CD14-positive monocyte (primary cell): ENCODE results near the gene RNF111. TPM values are rescaled to one million over a fixed set of nuclear protein-coding genes. Genes with fewer than 3 reads are reported as not detected.

Source experiments
- DNase-seq, 3 donors: peaks; one replicate each; pipeline ENCODE4 v3.0.0-alpha.2; 2011 to 2022
- H2AFZ ChIP-seq: 2 replicates; pipeline ENCODE4 v1.6.0; 2012; ENCODE audit warnings: mild to moderate bottlenecking, low read depth, low read length, inconsistent platforms; ENCODE audit not compliant: insufficient read depth, poor library complexity, severe bottlenecking
- H3K27ac ChIP-seq, 2 donors: 1 replicate in 1 of 2; 2 replicates in 1 of 2; pipeline ENCODE4 v1.5.1; 2012 to 2013; ENCODE audit warnings: low read length in 2 of 2, control low read depth in 1 of 2, inconsistent platforms in 1 of 2, low read depth in 1 of 2, mild to moderate bottlenecking in 1 of 2
- H3K27me3 ChIP-seq, 2 donors: one replicate each; pipeline versions ENCODE4 v1.6.0 to v1.6.1; 2011 to 2013; ENCODE audit warnings: low read length in 2 of 2; ENCODE audit not compliant: control insufficient read depth in 2 of 2, insufficient read depth in 2 of 2
- H3K36me3 ChIP-seq, 2 donors: replicated peaks in 1 of 2; 1 replicate in 1 of 2; 2 replicates in 1 of 2; pipeline versions ENCODE4 v1.5.1 to v1.6.1; 2012 to 2013; ENCODE audit warnings: low read length in 2 of 2, control low read depth in 1 of 2, inconsistent platforms in 1 of 2, mild to moderate bottlenecking in 1 of 2; ENCODE audit not compliant: insufficient read depth in 2 of 2, control insufficient read depth in 1 of 2
- H3K4me1 ChIP-seq, 2 donors: 1 replicate in 1 of 2; 2 replicates in 1 of 2; pipeline versions ENCODE4 v1.5.1 to v1.6.1; 2012 to 2013; ENCODE audit warnings: low read length in 2 of 2, control low read depth in 1 of 2, inconsistent platforms in 1 of 2, mild to moderate bottlenecking in 1 of 2, moderate library complexity in 1 of 2; ENCODE audit not compliant: insufficient read depth in 2 of 2, control insufficient read depth in 1 of 2
- H3K4me2 ChIP-seq: replicated peaks from 2 replicates; pipeline ENCODE3; 2012; ENCODE audit warnings: low read length, moderate library complexity, mild to moderate bottlenecking; ENCODE audit not compliant: poor library complexity, severe bottlenecking; ENCODE audit errors: extremely low read depth
- H3K4me3 ChIP-seq, 3 experiments: fragments of 200-600 bp in 1 of 3; sonication (generic) in 1 of 3; replicated peaks in 1 of 3; 1 replicate in 2 of 3; 2 replicates in 1 of 3; pipeline ENCODE4 v1.5.1; 2011 to 2013; ENCODE audit warnings: low read length in 3 of 3, mild to moderate bottlenecking in 3 of 3, control low read depth in 2 of 3, low read depth in 2 of 3, inconsistent platforms in 1 of 3, moderate library complexity in 1 of 3
- H3K79me2 ChIP-seq: 2 replicates; pipeline ENCODE4 v1.6.0; 2012; ENCODE audit warnings: mild to moderate bottlenecking, control low read depth, inconsistent platforms, low read length, moderate library complexity; ENCODE audit not compliant: insufficient read depth
- H3K9ac ChIP-seq: 2 replicates; pipeline ENCODE4 v1.6.0; 2017; ENCODE audit warnings: low read length, mild to moderate bottlenecking; ENCODE audit not compliant: insufficient read depth, poor library complexity, severe bottlenecking
- H3K9me3 ChIP-seq, 2 donors: replicated peaks in 1 of 2; 1 replicate in 1 of 2; 2 replicates in 1 of 2; pipeline versions ENCODE4 v1.5.1 to v1.6.1; 2012 to 2013; ENCODE audit warnings: low read length in 2 of 2, control low read depth in 1 of 2; ENCODE audit not compliant: control insufficient read depth in 1 of 2, insufficient read depth in 1 of 2
- H4K20me1 ChIP-seq: 2 replicates; pipeline ENCODE4 v1.6.0; 2012; ENCODE audit warnings: mild to moderate bottlenecking, low read length, control low read depth, moderate library complexity; ENCODE audit not compliant: insufficient read depth
- H3K27ac Mint-ChIP-seq, 7 donors: one replicate each; pipeline ENCODE4 v1.8.0; 2020; ENCODE audit warnings: mild to moderate bottlenecking in 7 of 7, mixed read lengths in 7 of 7, moderate library complexity in 6 of 7, inconsistent platforms in 2 of 7
- H3K27me3 Mint-ChIP-seq, 3 donors: one replicate each; pipeline ENCODE4 v1.8.0; 2021 to 2022; ENCODE audit warnings: low read depth in 3 of 3, mild to moderate bottlenecking in 3 of 3, mixed read lengths in 3 of 3, moderate library complexity in 3 of 3, inconsistent platforms in 1 of 3
- H3K36me3 Mint-ChIP-seq, 2 donors: one replicate each; pipeline ENCODE4 v1.8.0; 2020; ENCODE audit warnings: mixed read lengths in 2 of 2, inconsistent platforms in 1 of 2, mild to moderate bottlenecking in 1 of 2
- H3K4me1 Mint-ChIP-seq: one replicate; pipeline ENCODE4 v1.8.0; 2020; ENCODE audit warnings: mild to moderate bottlenecking, mixed read lengths
- H3K4me3 Mint-ChIP-seq, 2 donors: one replicate each; pipeline ENCODE4 v1.8.0; 2020; ENCODE audit warnings: mild to moderate bottlenecking in 2 of 2, mixed read lengths in 2 of 2, moderate library complexity in 1 of 2
- H3K9me3 Mint-ChIP-seq, 7 donors: one replicate each; pipeline ENCODE4 v1.8.0; 2020 to 2022; ENCODE audit warnings: mixed read lengths in 7 of 7, mild to moderate bottlenecking in 6 of 7, moderate library complexity in 6 of 7, inconsistent platforms in 2 of 7
- CTCF ChIP-seq: fragments of 200-600 bp; IDR thresholded peaks from one replicate; pipeline ENCODE4 v1.8.0; 2022; ENCODE audit warnings: antibody characterized with exemption, mild to moderate bottlenecking
- WGBS: methylation state at CpG from one replicate; pipeline ENCODE4 v1.1.5; 2013; ENCODE audit warnings: missing lambda C conversion rate; ENCODE audit not compliant: insufficient coverage; 5-methylcytosine and 5-hydroxymethylcytosine counted together
- intact Hi-C, 2 donors: fragments of 100-400 bp; cut with micrococcal nuclease; formaldehyde crosslinking; loops; one replicate each; pipeline versions ENCODE4 v1.15.0 to v1.15.1; 2023
- polyA plus RNA-seq, 3 donors: library from polyadenylated mRNA; depleted of rRNA in 1 of 3; unstranded in 2 of 3; stranded (reverse) in 1 of 3; fragments of 300-500 nt in 2 of 3; fragments of >200 nt in 1 of 3; fragmentation: Illumina TruSeq in 2 of 3; gene quantifications; 1 replicate in 2 of 3; 2 replicates in 1 of 3; pipeline ENCODE4 v1.2.3, GENCODE V29; 2012 to 2021

The RNF111 gene
- polyA plus RNA-seq, 3 donors = 10.2 to 28.0 (median 18.2) TPM

GRCh38 chr15:59022188-59022587 lies 34.7 kb downstream of the RNF111 start:
- no peaks in the 10 kb centered on the region for H3K9me3 ChIP-seq
- peaks cover 18 to 63% of the 10 kb centered on the region in 2 donors for H3K36me3 ChIP-seq
- no peak overlapping the region for H3K9ac ChIP-seq
- H3K4me3 ChIP-seq = no peak overlapping the region
- Mint-ChIP-seq H3K27ac (no peak overlapping the region), H3K36me3 (peaks cover 44 to 48% of the 10 kb centered on the region in 2 donors), H3K4me1 (peaks cover 3% of the 10 kb centered on the region), H3K4me3 (no peak overlapping the region), H3K27me3 (no peaks in the 10 kb centered on the region), H3K9me3 (peaks cover 0 to 1% (median 0%) of the 10 kb centered on the region in 7 donors)
- H3K79me2 ChIP-seq = peaks cover 93% of the 10 kb centered on the region
- H4K20me1 ChIP-seq = peaks cover 96% of the 10 kb centered on the region
- no peak overlapping the region for H2AFZ ChIP-seq
- H3K4me2 ChIP-seq = no peak overlapping the region
- H3K27ac ChIP-seq = no peak overlapping the region
- peaks cover 0 to 5% of the 10 kb centered on the region in 2 donors for H3K4me1 ChIP-seq
- DNase-seq = no peak
- intact Hi-C loops = no loop called here
- H3K27me3 ChIP-seq = no peaks in the 10 kb centered on the region
- WGBS = no CpG with 5 or more reads among the region's 1 CpG
- TF ChIP-seq CTCF = no peak

- peaks cover 54 to 60% of the 10 kb centered on the region in 2 donors for H3K36me3 Mint-ChIP-seq
- Histone ChIP-seq H3K9ac (no peak overlapping the region), H3K79me2 (peaks cover 94% of the 10 kb centered on the region), H3K36me3 (peaks cover 27 to 77% of the 10 kb centered on the region in 2 donors), H3K4me1 (no peaks in the 10 kb centered on the region), H3K4me2 (no peak overlapping the region), H3K4me3 (no peak overlapping the region), H4K20me1 (peaks cover 98% of the 10 kb centered on the region), H3K9me3 (no peaks in the 10 kb centered on the region), H2AFZ (no peak overlapping the region), H3K27me3 (no peaks in the 10 kb centered on the region), H3K27ac (no peak overlapping the region)
- H3K9me3 Mint-ChIP-seq = no peaks in the 10 kb centered on the region
- no peak for TF ChIP-seq CTCF
- no CpG with 5 or more reads among the region's 3 CpGs for WGBS
- H3K27me3 Mint-ChIP-seq = no peaks in the 10 kb centered on the region
- H3K27ac Mint-ChIP-seq = no peak overlapping the region
- H3K4me3 Mint-ChIP-seq = no peak overlapping the region
- intact Hi-C loops = no loop called here
- no peak for DNase-seq
- no peaks in the 10 kb centered on the region for H3K4me1 Mint-ChIP-seq
Observed at GRCh38 chr15:59026207-59026606, 38.7 kb downstream of the RNF111 start.
